Activated B cell treated with CpG ODN at 0.5 μM for 24 hours (primary cell): Measurements from ENCODE around the gene PDE7B. TPM values are rescaled to one million over a fixed set of nuclear protein-coding genes. Genes with fewer than 3 reads are reported as not detected.

Experiments used
- ATAC-seq: fragments of 200-7000 bp; cut with Tn5 transposase; one replicate; pipeline ENCODE4 v1.10.0; 2021; ENCODE audit warnings: low read depth, mild to moderate bottlenecking, moderate library complexity
- CTCF ChIA-PET: fragments of 350-600 bp; sonication (Branson Sonifier 250); formaldehyde crosslinking; loops from one replicate; lab custom pipeline; 2021; ENCODE audit warnings: antibody characterized with exemption; lab: Charles Lee
- POLR2A ChIA-PET: fragments of 350-600 bp; sonication (Branson Sonifier 250); formaldehyde crosslinking; loops from one replicate; lab custom pipeline; 2021; ENCODE audit warnings: antibody characterized with exemption; lab: Charles Lee
- DNase-seq: peaks from one replicate; pipeline ENCODE4 v3.0.0; 2022
- H3K27ac Mint-ChIP-seq: one replicate; pipeline ENCODE4 v1.8.0; 2020; ENCODE audit warnings: mixed read lengths
- H3K27me3 Mint-ChIP-seq: one replicate; pipeline ENCODE4 v1.8.0; 2021; ENCODE audit warnings: mixed read lengths
- H3K36me3 Mint-ChIP-seq: one replicate; pipeline ENCODE4 v1.8.0; 2021; ENCODE audit warnings: low read depth, mixed read lengths
- H3K4me1 Mint-ChIP-seq: one replicate; pipeline ENCODE4 v1.8.0; 2021; ENCODE audit warnings: mixed read lengths
- H3K4me3 Mint-ChIP-seq: one replicate; pipeline ENCODE4 v1.8.0; 2020; ENCODE audit warnings: mild to moderate bottlenecking, mixed read lengths
- H3K9me3 Mint-ChIP-seq: one replicate; pipeline ENCODE4 v1.8.0; 2020; ENCODE audit warnings: mixed read lengths
- CTCF ChIP-seq: fragments of 200-600 bp; IDR thresholded peaks from one replicate; pipeline ENCODE4 v1.8.0; 2022; ENCODE audit warnings: antibody characterized with exemption, mild to moderate bottlenecking
- intact Hi-C: fragments of 100-400 bp; cut with micrococcal nuclease; formaldehyde crosslinking; loops from one replicate; pipeline ENCODE4 v1.15.1; 2024
- total RNA-seq: library from RNA; stranded (reverse); gene quantifications from 2 replicates; pipeline ENCODE4 v1.2.3, GENCODE V29; 2022

Gene PDE7B
- total RNA-seq, 1 donor from 2014 or later, result 1.8 TPM

DNA sequence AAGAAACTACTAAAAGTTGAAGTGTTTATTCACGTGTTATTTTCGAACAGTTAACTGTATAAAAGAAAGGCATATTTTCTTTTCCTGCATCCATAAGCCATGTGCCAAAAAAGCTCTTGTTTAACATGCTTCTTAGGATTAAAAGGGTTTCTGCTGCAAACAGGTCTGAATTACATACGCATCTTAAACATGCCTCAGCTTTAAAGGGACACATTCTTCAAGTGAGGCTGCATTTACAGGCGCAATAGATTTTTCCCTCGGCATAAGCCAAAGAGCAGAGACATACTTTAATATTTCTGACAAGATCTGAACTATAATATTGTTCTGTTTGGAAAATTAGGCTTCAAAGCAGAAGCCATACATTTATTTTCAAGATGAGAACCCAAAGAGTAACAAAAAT, 39.4 kb downstream of the PDE7B start:
- intact Hi-C loops, result no loop called here
- ChIA-PET CTCF (no interaction called here), POLR2A (no interaction called here)
- no peak for DNase-seq
- Mint-ChIP-seq H3K4me1 (peaks cover 7% of the 10 kb centered on the region), H3K27ac (no peak overlapping the region), H3K27me3 (no peaks in the 10 kb centered on the region), H3K36me3 (peaks cover 3% of the 10 kb centered on the region), H3K4me3 (no peak overlapping the region), H3K9me3 (no peaks in the 10 kb centered on the region)
- no peak for TF ChIP-seq CTCF
- ATAC-seq, result no peak

- ChIA-PET CTCF (no interaction called here), POLR2A (no interaction called here)
- DNase-seq (no peak), ATAC-seq (no peak)
- Mint-ChIP-seq H3K9me3 (no peaks in the 10 kb centered on the region), H3K36me3 (peaks cover 3% of the 10 kb centered on the region), H3K4me1 (peaks cover 5% of the 10 kb centered on the region), H3K4me3 (no peak overlapping the region), H3K27me3 (no peaks in the 10 kb centered on the region), H3K27ac (no peak overlapping the region)
- TF ChIP-seq CTCF, result no peak
- intact Hi-C loops, result no loop called here
Measured at GRCh38 chr6:135891710-135892109, 40.2 kb downstream of the PDE7B start.

GRCh38 chr6:135895231-135895911, 43.9 kb downstream of the PDE7B start:
- Mint-ChIP-seq H3K4me3 (no peak overlapping the region), H3K27me3 (no peaks in the 10 kb centered on the region), H3K9me3 (peaks cover 3% of the 10 kb centered on the region), H3K4me1 (peaks cover 9% of the 10 kb centered on the region), H3K27ac (no peak overlapping the region), H3K36me3 (peaks cover 5% of the 10 kb centered on the region)
- DNase-seq (no peak), ATAC-seq (no peak)
- POLR2A ChIA-PET, result no interaction called here
- CTCF ChIA-PET, result interaction anchor here (1.6 kb wide), 1 partner anchor 14 kb away, joined by 6 read pairs; no protein-coding TSS in a partner anchor
- TF ChIP-seq CTCF, result no peak
- intact Hi-C loops, result no loop called here

- H3K36me3 Mint-ChIP-seq, result peaks cover 5% of the 10 kb centered on the region
- POLR2A ChIA-PET, result no interaction called here
Measured at GRCh38 chr6:135897087-135897486, 45.6 kb downstream of the PDE7B start.

More at GRCh38 chr6:135897087-135897486, 45.6 kb downstream of the PDE7B start:
- Mint-ChIP-seq H3K9me3 (peaks cover 3% of the 10 kb centered on the region), H3K4me3 (no peak overlapping the region), H3K27ac (no peak overlapping the region), H3K27me3 (no peaks in the 10 kb centered on the region), H3K4me1 (peaks cover 11% of the 10 kb centered on the region)
- intact Hi-C loops, result no loop called here
- TF ChIP-seq CTCF, result no peak
- DNase-seq (no peak), ATAC-seq (no peak)
- CTCF ChIA-PET, result no interaction called here
